IMR-90 (cell line): ENCODE measurements around the gene CNNM3. TPM values are rescaled to one million over a fixed set of nuclear protein-coding genes. Genes with fewer than 3 reads are reported as not detected.

Experiments
- ATAC-seq: fragments of 200-7000 bp; cut with Tn5 transposase; 2 replicates; pipeline ENCODE4 v1.9.1; 2020; ENCODE audit warnings: low read depth, mild to moderate bottlenecking, moderate library complexity
- BruUV-seq: library from RNA; stranded (reverse); fragments of 400-500 nt; replicated peaks from 2 replicates; lab custom pipeline; 2021; lab: Mats Ljungman, UMichigan
- CTCF ChIA-PET: fragments of 300-600 bp; formaldehyde crosslinking; extraction: SDS; loops from one replicate; lab custom pipeline; 2021; ENCODE audit warnings: antibody characterized with exemption; lab: Yijun Ruan, JAX
- POLR2A ChIA-PET: fragments of 300-600 bp; sonication (Branson Sonifier 250); formaldehyde crosslinking; loops from one replicate; lab custom pipeline; 2022; ENCODE audit warnings: antibody characterized with exemption; ENCODE audit not compliant: unreplicated experiment; lab: Charles Lee
- DNase-seq: peaks from one replicate; pipeline ENCODE4 v3.0.0; 2013
- H2AFZ ChIP-seq: replicated peaks from 2 replicates; pipeline ENCODE3; 2013; ENCODE audit warnings: low read length, mild to moderate bottlenecking; ENCODE audit not compliant: poor library complexity
- H2AK5ac ChIP-seq: 2 replicates; pipeline ENCODE4 v1.6.1; 2013; ENCODE audit warnings: low read depth, low read length, inconsistent platforms
- H2AK9ac ChIP-seq: replicated peaks from 2 replicates; pipeline ENCODE3; 2013; ENCODE audit warnings: mild to moderate bottlenecking, low read depth, low read length, moderate library complexity; ENCODE audit not compliant: poor library complexity
- H2BK120ac ChIP-seq: 2 replicates; pipeline ENCODE4 v1.6.1; 2013; ENCODE audit warnings: low read depth, low read length, inconsistent platforms
- H2BK15ac ChIP-seq: 3 replicates; pipeline ENCODE4 v1.6.1; 2013; ENCODE audit warnings: low read depth, low read length, inconsistent platforms
- H2BK20ac ChIP-seq: 2 replicates; pipeline ENCODE4 v1.6.1; 2013; ENCODE audit warnings: low read depth, mild to moderate bottlenecking, inconsistent platforms, low read length, moderate library complexity
- H2BK5ac ChIP-seq: 2 replicates; pipeline ENCODE4 v1.6.1; 2013; ENCODE audit warnings: mild to moderate bottlenecking, low read depth, low read length, inconsistent platforms; ENCODE audit not compliant: poor library complexity, severe bottlenecking
- H3K14ac ChIP-seq: replicated peaks from 2 replicates; pipeline ENCODE4 v1.6.1; 2013; ENCODE audit warnings: low read depth, low read length, inconsistent platforms
- H3K18ac ChIP-seq: 2 replicates; pipeline ENCODE4 v1.6.1; 2013; ENCODE audit warnings: low read depth, low read length, control low read depth
- H3K23ac ChIP-seq: 2 replicates; pipeline ENCODE4 v1.6.1; 2013; ENCODE audit warnings: low read depth, low read length, inconsistent platforms
- H3K27ac ChIP-seq: 2 replicates; pipeline ENCODE4 v1.5.1; 2013; ENCODE audit warnings: mild to moderate bottlenecking, control low read depth, low read length; ENCODE audit not compliant: insufficient read depth
- H3K27me3 ChIP-seq: 2 replicates; pipeline ENCODE4 v1.6.1; 2013; ENCODE audit warnings: low read length; ENCODE audit not compliant: control insufficient read depth, insufficient read depth
- H3K36me3 ChIP-seq: 2 replicates; pipeline ENCODE4 v1.6.1; 2013; ENCODE audit warnings: low read length, mixed read lengths; ENCODE audit not compliant: control insufficient read depth, insufficient read depth
- H3K4ac ChIP-seq: 2 replicates; pipeline ENCODE4 v1.6.1; 2013; ENCODE audit warnings: low read depth, low read length, inconsistent platforms
- H3K4me1 ChIP-seq: 2 replicates; pipeline ENCODE4 v1.6.1; 2013; ENCODE audit warnings: low read length, mixed read lengths; ENCODE audit not compliant: control insufficient read depth, insufficient read depth
- H3K4me2 ChIP-seq: 2 replicates; pipeline ENCODE4 v1.6.1; 2013; ENCODE audit warnings: low read depth, mild to moderate bottlenecking, control low read depth, low read length, moderate library complexity
- H3K4me3 ChIP-seq: 2 replicates; pipeline ENCODE4 v1.5.1; 2013; ENCODE audit warnings: low read depth, mild to moderate bottlenecking, control low read depth, low read length, moderate library complexity; ENCODE audit not compliant: insufficient read depth
- H3K56ac ChIP-seq: 2 replicates; pipeline ENCODE4 v1.6.1; 2013; ENCODE audit warnings: low read length, inconsistent platforms; ENCODE audit not compliant: insufficient read depth; ENCODE audit errors: extremely low read depth
- H3K79me1 ChIP-seq, 2 experiments: 2 replicates each; pipeline ENCODE4 v1.6.1; 2013; ENCODE audit warnings: low read length in 2 of 2, inconsistent platforms in 1 of 2, low read depth in 1 of 2
- H3K9ac ChIP-seq: 2 replicates; pipeline ENCODE4 v1.6.1; 2013; ENCODE audit warnings: low read depth, low read length, control low read depth
- H3K9me1 ChIP-seq: 2 replicates; pipeline ENCODE4 v1.6.1; 2013; ENCODE audit warnings: low read length, inconsistent platforms; ENCODE audit not compliant: insufficient read depth
- H3K9me3 ChIP-seq: 2 replicates; pipeline ENCODE4 v1.6.1; 2013; ENCODE audit warnings: low read length; ENCODE audit not compliant: control insufficient read depth, insufficient read depth
- H4K20me1 ChIP-seq: 2 replicates; pipeline ENCODE4 v1.6.1; 2013; ENCODE audit warnings: low read length, inconsistent platforms; ENCODE audit not compliant: insufficient read depth
- H4K5ac ChIP-seq: 2 replicates; pipeline ENCODE4 v1.6.1; 2013; ENCODE audit warnings: mild to moderate bottlenecking, low read depth, low read length, control low read depth
- H4K8ac ChIP-seq, 2 experiments: 2 replicates each; pipeline ENCODE4 v1.6.1; 2013; ENCODE audit warnings: low read depth in 2 of 2, low read length in 2 of 2, control low read depth in 1 of 2, inconsistent platforms in 1 of 2
- H4K91ac ChIP-seq: 2 replicates; pipeline ENCODE4 v1.6.1; 2013; ENCODE audit warnings: low read depth, low read length, inconsistent platforms; ENCODE audit not compliant: insufficient read depth
- BHLHE40 ChIP-seq: fragments of 150-350 bp; IDR thresholded peaks from 2 replicates; pipeline ENCODE4 v1.6.1; 2016; ENCODE audit warnings: mild to moderate bottlenecking, low read depth, low read length
- CHD1 ChIP-seq: IDR thresholded peaks from 2 replicates; pipeline ENCODE4 v1.6.1; 2012; ENCODE audit warnings: low read depth, low read length, improper control_type of control experiment
- MAFK ChIP-seq: IDR thresholded peaks from 2 replicates; pipeline ENCODE4 v1.6.1; 2012; ENCODE audit warnings: low read depth, low read length, improper control_type of control experiment
- MAZ ChIP-seq: IDR thresholded peaks from 2 replicates; pipeline ENCODE4 v1.6.1; 2012; ENCODE audit warnings: low read depth, mild to moderate bottlenecking, low read length, improper control_type of control experiment, moderate library complexity, borderline replicate concordance
- NFE2L2 ChIP-seq: fragments of 150-350 bp; IDR thresholded peaks from 2 replicates; pipeline ENCODE4 v1.6.1; 2016; ENCODE audit warnings: low read depth, mild to moderate bottlenecking, low read length
- POLR2A ChIP-seq: IDR thresholded peaks from 2 replicates; pipeline ENCODE4 v1.6.1; 2012; ENCODE audit warnings: mild to moderate bottlenecking, low read depth, low read length
- RAD21 ChIP-seq: IDR thresholded peaks from 2 replicates; pipeline ENCODE4 v1.6.1; 2012; ENCODE audit warnings: low read length, improper control_type of control experiment
- RCOR1 ChIP-seq: IDR thresholded peaks from 2 replicates; pipeline ENCODE4 v1.6.1; 2012; ENCODE audit warnings: mild to moderate bottlenecking, low read length, improper control_type of control experiment; ENCODE audit not compliant: insufficient replicate concordance
- RFX5 ChIP-seq: IDR thresholded peaks from 2 replicates; pipeline ENCODE4 v1.8.0; 2012; ENCODE audit warnings: low read depth, mild to moderate bottlenecking, low read length, moderate library complexity
- WGBS, 2 experiments: methylation state at CpG; one replicate each; pipeline versions ENCODE4 v1.1.5 to v1.1.7; 2013; ENCODE audit warnings: missing lambda C conversion rate in 2 of 2; ENCODE audit not compliant: insufficient read length in 1 of 2; ENCODE audit errors: extremely low coverage in 2 of 2; 5-methylcytosine and 5-hydroxymethylcytosine counted together
- dilution Hi-C: fragments of 300-500 bp; cut with HindIII; formaldehyde crosslinking; loops from one replicate; pipeline ENCODE4 v1.14.3; 2018; ENCODE audit warnings: low sequenced_read_pairs; ENCODE audit not compliant: unreplicated experiment
- in situ Hi-C: fragments of 300-500 bp; cut with MboI; formaldehyde crosslinking; loops from 3 replicates; pipeline ENCODE4 v1.14.3; 2019; ENCODE audit warnings: low sequenced_read_pairs, inconsistent platforms, mixed read lengths
- intact Hi-C: fragments of 100-400 bp; cut with micrococcal nuclease; formaldehyde crosslinking; loops from 2 replicates; pipeline ENCODE4 v1.10.0; 2022
- polyA plus RNA-seq, 3 experiments: library from polyadenylated mRNA; depleted of rRNA; stranded (reverse); fragments of >200 nt; gene quantifications; 2 replicates each; pipeline ENCODE4 v1.2.3, GENCODE V29; 2012; ENCODE audit warnings: low replicate concordance in 1 of 3
- total RNA-seq: library from RNA; depleted of rRNA; stranded (reverse); fragments of >200 nt; gene quantifications from 2 replicates; pipeline ENCODE4 v1.2.3, GENCODE V29; 2012
- TF ChIP-seq, protein P1 (sequence below): fragments of 150-350 bp; IDR thresholded peaks from 2 replicates; pipeline ENCODE4 v1.6.1; 2017; ENCODE audit warnings: mild to moderate bottlenecking, antibody characterized with exemption, low read length, low read depth
- TF ChIP-seq, protein P2 (sequence below): conservative IDR thresholded peaks from 2 replicates; pipeline ENCODE4 v1.5.1; 2012; ENCODE audit warnings: mild to moderate bottlenecking, low read depth, low read length, improper control_type of control experiment
- TF ChIP-seq, protein P3 (sequence below): fragments of 150-350 bp; IDR thresholded peaks from 2 replicates; pipeline ENCODE4 v1.6.1; 2016; ENCODE audit warnings: low read depth, mild to moderate bottlenecking, low read length, moderate library complexity, borderline replicate concordance

The CNNM3 gene
- total and polyA plus RNA-seq, 2 of the 4 experiments (the other 2 are of a cell fraction) = 2.3 to 6.1 TPM

DNA sequence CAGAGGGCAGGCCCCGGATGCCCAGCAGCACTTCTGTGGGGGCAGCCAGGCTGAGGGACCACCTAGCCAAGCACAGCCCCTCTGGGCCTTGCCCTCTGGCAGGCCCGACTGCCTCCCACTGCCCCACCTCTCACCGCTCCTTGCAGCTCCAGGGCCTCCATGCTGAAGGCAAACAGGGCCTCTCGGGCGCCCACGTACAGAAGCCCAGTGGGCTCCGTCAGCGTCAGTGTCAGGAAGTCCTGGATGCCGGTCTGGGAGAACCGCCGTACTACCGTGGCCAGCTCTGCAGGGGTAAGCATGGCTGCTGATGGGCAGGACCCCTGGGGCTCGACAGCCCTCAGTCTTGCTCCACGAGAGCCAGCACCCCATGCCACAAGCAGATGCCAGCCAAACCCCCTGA is 50.1 kb downstream of the CNNM3 start:
- Histone ChIP-seq H2BK15ac (no peak overlapping the region), H2AK9ac (no peak overlapping the region), H3K9me1 (no peaks in the 10 kb centered on the region), H4K91ac (no peak overlapping the region), H3K4me1 (peaks cover 7% of the 10 kb centered on the region; the same call in 1 of the 2 replicates), H2BK5ac (no peak overlapping the region), H3K4ac (no peak overlapping the region), H2AK5ac (no peak overlapping the region), H3K9me3 (no peaks in the 10 kb centered on the region), H4K20me1 (peaks cover 39% of the 10 kb centered on the region), H4K8ac (no peak overlapping the region), H3K9ac (no peak overlapping the region), H2AFZ (peak overlapping the region; percentile 14), H4K5ac (no peak overlapping the region), H3K56ac (no peak overlapping the region), H3K18ac (no peak overlapping the region), H2BK20ac (no peak overlapping the region), H2BK120ac (no peak overlapping the region), H3K27ac (no peak overlapping the region), H3K14ac (no peak overlapping the region), H3K4me2 (no peak overlapping the region), H3K36me3 (peaks cover 55% of the 10 kb centered on the region), H3K23ac (no peak overlapping the region), H3K4me3 (no peak overlapping the region), H3K27me3 (no peaks in the 10 kb centered on the region), H3K79me1 (peaks cover 5 to 50% of the 10 kb centered on the region in 2 experiments)
- BruUV-seq = no TSS peak
- DNase-seq (no peak), ATAC-seq (no peak)
- TF ChIP-seq NFE2L2 (no peak), MAZ (no peak), CHD1 (no peak), MAFK (no peak), POLR2A (no peak), RCOR1 (no peak), BHLHE40 (no peak), RFX5 (no peak), RAD21 (no peak)
- TF ChIP-seq, protein P1, sequence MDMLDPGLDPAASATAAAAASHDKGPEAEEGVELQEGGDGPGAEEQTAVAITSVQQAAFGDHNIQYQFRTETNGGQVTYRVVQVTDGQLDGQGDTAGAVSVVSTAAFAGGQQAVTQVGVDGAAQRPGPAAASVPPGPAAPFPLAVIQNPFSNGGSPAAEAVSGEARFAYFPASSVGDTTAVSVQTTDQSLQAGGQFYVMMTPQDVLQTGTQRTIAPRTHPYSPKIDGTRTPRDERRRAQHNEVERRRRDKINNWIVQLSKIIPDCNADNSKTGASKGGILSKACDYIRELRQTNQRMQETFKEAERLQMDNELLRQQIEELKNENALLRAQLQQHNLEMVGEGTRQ = no peak
- TF ChIP-seq, protein P2, sequence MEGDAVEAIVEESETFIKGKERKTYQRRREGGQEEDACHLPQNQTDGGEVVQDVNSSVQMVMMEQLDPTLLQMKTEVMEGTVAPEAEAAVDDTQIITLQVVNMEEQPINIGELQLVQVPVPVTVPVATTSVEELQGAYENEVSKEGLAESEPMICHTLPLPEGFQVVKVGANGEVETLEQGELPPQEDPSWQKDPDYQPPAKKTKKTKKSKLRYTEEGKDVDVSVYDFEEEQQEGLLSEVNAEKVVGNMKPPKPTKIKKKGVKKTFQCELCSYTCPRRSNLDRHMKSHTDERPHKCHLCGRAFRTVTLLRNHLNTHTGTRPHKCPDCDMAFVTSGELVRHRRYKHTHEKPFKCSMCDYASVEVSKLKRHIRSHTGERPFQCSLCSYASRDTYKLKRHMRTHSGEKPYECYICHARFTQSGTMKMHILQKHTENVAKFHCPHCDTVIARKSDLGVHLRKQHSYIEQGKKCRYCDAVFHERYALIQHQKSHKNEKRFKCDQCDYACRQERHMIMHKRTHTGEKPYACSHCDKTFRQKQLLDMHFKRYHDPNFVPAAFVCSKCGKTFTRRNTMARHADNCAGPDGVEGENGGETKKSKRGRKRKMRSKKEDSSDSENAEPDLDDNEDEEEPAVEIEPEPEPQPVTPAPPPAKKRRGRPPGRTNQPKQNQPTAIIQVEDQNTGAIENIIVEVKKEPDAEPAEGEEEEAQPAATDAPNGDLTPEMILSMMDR = no peak
- TF ChIP-seq, protein P3, sequence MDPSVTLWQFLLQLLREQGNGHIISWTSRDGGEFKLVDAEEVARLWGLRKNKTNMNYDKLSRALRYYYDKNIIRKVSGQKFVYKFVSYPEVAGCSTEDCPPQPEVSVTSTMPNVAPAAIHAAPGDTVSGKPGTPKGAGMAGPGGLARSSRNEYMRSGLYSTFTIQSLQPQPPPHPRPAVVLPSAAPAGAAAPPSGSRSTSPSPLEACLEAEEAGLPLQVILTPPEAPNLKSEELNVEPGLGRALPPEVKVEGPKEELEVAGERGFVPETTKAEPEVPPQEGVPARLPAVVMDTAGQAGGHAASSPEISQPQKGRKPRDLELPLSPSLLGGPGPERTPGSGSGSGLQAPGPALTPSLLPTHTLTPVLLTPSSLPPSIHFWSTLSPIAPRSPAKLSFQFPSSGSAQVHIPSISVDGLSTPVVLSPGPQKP = no peak
- intact Hi-C loops = no loop called here
- dilution Hi-C loops = no loop called here
- WGBS, 2 experiments = 93% methylated on average over 9 of the region's 14 CpGs; no CpG with 5 or more reads in 1 of the 2 experiments
- CTCF ChIA-PET = interaction anchor here (3.6 kb wide), 1 partner anchor 8 kb away, joined by 20 read pairs; the partner anchor contains the start of gene ANKRD39
- POLR2A ChIA-PET = no interaction called here
- in situ Hi-C loops = loop anchor here (25.0 kb wide), 1 partner anchor 246 kb away; the partner anchor contains the start of gene ANKRD36
